Liver (tissue), 9 donors: ENCODE results near the gene DNAI1. TPM values are rescaled to one million over a fixed set of nuclear protein-coding genes. Genes with fewer than 3 reads are reported as not detected.
A peak's percentile ranks its signal among the peaks of the same experiment; 100 is the strongest.

Experiments
- DNase-seq: peaks from one replicate; pipeline ENCODE4 v3.0.0-alpha.2; 2017; ENCODE audit warnings: low spot score
- H3K27ac ChIP-seq, 2 donors: one replicate each; pipeline ENCODE4 v1.7.0; 2013; ENCODE audit warnings: inconsistent platforms in 2 of 2, low read length in 2 of 2, control low read depth in 1 of 2, low read depth in 1 of 2, mild to moderate bottlenecking in 1 of 2
- H3K27me3 ChIP-seq, 4 donors: one replicate each; pipeline versions ENCODE4 v1.6.1 to v1.7.0; 2013; ENCODE audit warnings: low read length in 3 of 4, inconsistent platforms in 1 of 4, mild to moderate bottlenecking in 1 of 4, moderate library complexity in 1 of 4; ENCODE audit not compliant: control insufficient read depth in 4 of 4, insufficient read depth in 4 of 4
- H3K36me3 ChIP-seq, 4 donors: one replicate each; pipeline versions ENCODE4 v1.6.1 to v1.7.0; 2013; ENCODE audit warnings: low read length in 3 of 4, mild to moderate bottlenecking in 3 of 4, low read depth in 1 of 4, moderate library complexity in 1 of 4; ENCODE audit not compliant: control insufficient read depth in 4 of 4, insufficient read depth in 3 of 4
- H3K4me1 ChIP-seq, 4 donors: one replicate each; pipeline versions ENCODE4 v1.6.1 to v1.7.0; 2013; ENCODE audit warnings: low read length in 3 of 4, mild to moderate bottlenecking in 3 of 4, moderate library complexity in 1 of 4; ENCODE audit not compliant: control insufficient read depth in 4 of 4, insufficient read depth in 4 of 4
- H3K4me3 ChIP-seq, 3 donors: one replicate each; pipeline versions ENCODE4 v1.6.1 to v1.7.0; 2013; ENCODE audit warnings: low read length in 3 of 3, control low read depth in 1 of 3, low read depth in 1 of 3, mild to moderate bottlenecking in 1 of 3
- H3K9ac ChIP-seq, 2 donors: one replicate each; pipeline ENCODE4 v1.7.0; 2013; ENCODE audit warnings: low read length in 2 of 2, mild to moderate bottlenecking in 2 of 2, moderate library complexity in 2 of 2, control low read depth in 1 of 2, low read depth in 1 of 2
- H3K9me3 ChIP-seq, 4 donors: one replicate each; pipeline versions ENCODE4 v1.6.1 to v1.7.0; 2013; ENCODE audit warnings: low read length in 3 of 4; ENCODE audit not compliant: control insufficient read depth in 4 of 4
- FOXA1 ChIP-seq: IDR thresholded peaks from 2 replicates; pipeline ENCODE4 v1.6.1; 2016; ENCODE audit warnings: antibody characterized with exemption
- FOXA2 ChIP-seq: IDR thresholded peaks from 2 replicates; pipeline ENCODE4 v1.6.1; 2016; ENCODE audit warnings: antibody characterized with exemption
- GABPA ChIP-seq, 2 donors: IDR thresholded peaks in 1 of 2; conservative IDR thresholded peaks in 1 of 2; 2 replicates each; pipeline ENCODE4 v1.6.1; 2016; ENCODE audit warnings: antibody characterized with exemption in 2 of 2, mild to moderate bottlenecking in 1 of 2, moderate library complexity in 1 of 2
- HNF4A ChIP-seq, 2 donors: conservative IDR thresholded peaks; 2 replicates each; pipeline ENCODE4 v1.6.1; 2016; ENCODE audit warnings: antibody characterized with exemption in 2 of 2, mild to moderate bottlenecking in 2 of 2
- HNF4G ChIP-seq: IDR thresholded peaks from 2 replicates; pipeline ENCODE4 v1.6.1; 2016; ENCODE audit warnings: antibody characterized with exemption
- JUND ChIP-seq, 2 donors: IDR thresholded peaks; 2 replicates each; pipeline ENCODE4 v1.6.1; 2016; ENCODE audit warnings: antibody characterized with exemption in 2 of 2
- NR2F2 ChIP-seq: IDR thresholded peaks from 2 replicates; pipeline ENCODE4 v1.6.1; 2016; ENCODE audit warnings: antibody characterized with exemption
- RAD21 ChIP-seq, 2 donors: IDR thresholded peaks; 2 replicates each; pipeline ENCODE4 v1.6.1; 2016; ENCODE audit warnings: antibody characterized with exemption in 2 of 2, mild to moderate bottlenecking in 2 of 2
- RXRA ChIP-seq, 2 donors: IDR thresholded peaks; 2 replicates each; pipeline ENCODE4 v1.6.1; 2017 to 2018; ENCODE audit warnings: antibody characterized with exemption in 2 of 2, mild to moderate bottlenecking in 1 of 2
- SP1 ChIP-seq: IDR thresholded peaks from 2 replicates; pipeline ENCODE4 v1.6.1; 2018; ENCODE audit warnings: antibody characterized with exemption, mild to moderate bottlenecking
- TAF1 ChIP-seq: conservative IDR thresholded peaks from 2 replicates; pipeline ENCODE4 v1.6.1; 2016; ENCODE audit warnings: antibody characterized with exemption, mild to moderate bottlenecking
- YY1 ChIP-seq: IDR thresholded peaks from 2 replicates; pipeline ENCODE4 v1.6.1; 2016; ENCODE audit warnings: antibody characterized with exemption, mild to moderate bottlenecking
- WGBS: extraction: QIAGEN DNeasy Blood & Tissue Kit; methylation state at CpG from one replicate; pipeline ENCODE4 v1.1.7; 2013; 5-methylcytosine and 5-hydroxymethylcytosine counted together
- polyA plus RNA-seq, 2 donors: library from polyadenylated mRNA; stranded (reverse) in 1 of 2; unstranded in 1 of 2; fragments of 200-250 nt in 1 of 2; fragments of >200 nt in 1 of 2; fragmentation: Nextera tagmentation in 1 of 2; extraction: Ambion mirVana in 1 of 2; gene quantifications; one replicate each; pipeline versions ENCODE4 v1.2.1 to v1.2.3, GENCODE V29; 2013 to 2015
- total RNA-seq, 2 donors: library from RNA; depleted of rRNA; stranded (reverse); fragments of >200 nt; gene quantifications; one replicate each; pipeline ENCODE4 v1.2.3, GENCODE V29; 2014
- TF ChIP-seq, protein P1 (sequence below): IDR thresholded peaks from 2 replicates; pipeline ENCODE4 v1.6.1; 2016; ENCODE audit warnings: antibody characterized with exemption
- TF ChIP-seq, protein P2 (sequence below): IDR thresholded peaks from 2 replicates; pipeline ENCODE4 v1.6.1; 2016; ENCODE audit warnings: antibody characterized with exemption, mild to moderate bottlenecking
- TF ChIP-seq, protein P3 (sequence below): IDR thresholded peaks from 2 replicates; pipeline ENCODE4 v1.6.1; 2016; ENCODE audit warnings: antibody characterized with exemption
- TF ChIP-seq, protein P4 (sequence below): IDR thresholded peaks from 2 replicates; pipeline ENCODE4 v1.6.1; 2016; ENCODE audit warnings: antibody characterized with exemption
- TF ChIP-seq, protein P5 (sequence below): fragments of 150-350 bp; IDR thresholded peaks from 2 replicates; pipeline ENCODE4 v1.5.1; 2017; ENCODE audit warnings: improper control_type of control experiment, low read depth, low read length; ENCODE audit not compliant: missing input control
- donor health status: healthy.
- donor health status: healthy.
- donor health status: healthy.
- donor health status: healthy.
- donor health status: healthy.

The DNAI1 gene
- total and polyA plus RNA-seq, 4 donors = not detected

DNA sequence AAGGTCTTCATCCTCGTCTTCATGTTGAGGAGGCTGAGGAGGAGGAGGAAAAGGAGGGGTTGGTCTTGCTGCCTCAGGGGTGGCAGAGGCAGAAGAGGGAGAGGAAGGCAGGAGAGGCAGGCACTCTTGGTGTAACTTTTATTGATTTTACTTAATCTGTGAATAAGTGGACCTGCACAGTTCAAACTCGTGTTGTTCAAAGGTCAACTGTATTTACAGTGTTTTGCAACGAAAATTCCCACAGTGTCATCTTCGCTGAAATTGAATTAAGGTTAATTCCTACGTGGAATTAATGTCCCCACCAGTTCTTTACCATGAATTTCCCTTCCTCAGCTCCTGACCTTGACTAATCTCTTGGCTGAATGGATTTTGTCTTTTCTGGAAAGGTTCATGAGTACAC lies 85.4 kb downstream of the DNAI1 start:
- Histone ChIP-seq H3K4me1 (peaks cover 7 to 22% (median 11%) of the 10 kb centered on the region in 4 donors), H3K9me3 (no peaks in the 10 kb centered on the region)

More for the DNA sequence above, 85.4 kb downstream of the DNAI1 start:
- 25% methylated on average over 5 of the region's 5 CpGs for WGBS
- H3K27me3 ChIP-seq = no peaks in the 10 kb centered on the region
- no peak overlapping the region for H3K4me3 ChIP-seq
- TF ChIP-seq HNF4G (peak; percentile 82), RAD21 (IDR thresholded peaks at IDR 0.05) (peak; percentile 27 to 49), NR2F2 (peak; percentile 68), TAF1 (no peak), SP1 (peak; percentile 66), JUND (IDR thresholded peaks at IDR 0.05) (peak in 1 of 2 donors; percentile 63), GABPA (IDR thresholded peaks at IDR 0.05 in 1 of 2, conservative IDR thresholded peaks at IDR 0.05 in 1 of 2) (no peak), YY1 (peak; percentile 61), HNF4A (conservative IDR thresholded peaks at IDR 0.05) (peak; percentile 93 to 96), RXRA (IDR thresholded peaks at IDR 0.05) (peak; percentile 75 to 78), FOXA1 (peak; percentile 79), FOXA2 (peak; percentile 91)
- TF ChIP-seq, protein P1, sequence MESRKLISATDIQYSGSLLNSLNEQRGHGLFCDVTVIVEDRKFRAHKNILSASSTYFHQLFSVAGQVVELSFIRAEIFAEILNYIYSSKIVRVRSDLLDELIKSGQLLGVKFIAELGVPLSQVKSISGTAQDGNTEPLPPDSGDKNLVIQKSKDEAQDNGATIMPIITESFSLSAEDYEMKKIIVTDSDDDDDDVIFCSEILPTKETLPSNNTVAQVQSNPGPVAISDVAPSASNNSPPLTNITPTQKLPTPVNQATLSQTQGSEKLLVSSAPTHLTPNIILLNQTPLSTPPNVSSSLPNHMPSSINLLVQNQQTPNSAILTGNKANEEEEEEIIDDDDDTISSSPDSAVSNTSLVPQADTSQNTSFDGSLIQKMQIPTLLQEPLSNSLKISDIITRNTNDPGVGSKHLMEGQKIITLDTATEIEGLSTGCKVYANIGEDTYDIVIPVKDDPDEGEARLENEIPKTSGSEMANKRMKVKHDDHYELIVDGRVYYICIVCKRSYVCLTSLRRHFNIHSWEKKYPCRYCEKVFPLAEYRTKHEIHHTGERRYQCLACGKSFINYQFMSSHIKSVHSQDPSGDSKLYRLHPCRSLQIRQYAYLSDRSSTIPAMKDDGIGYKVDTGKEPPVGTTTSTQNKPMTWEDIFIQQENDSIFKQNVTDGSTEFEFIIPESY = no peak
- TF ChIP-seq, protein P2, sequence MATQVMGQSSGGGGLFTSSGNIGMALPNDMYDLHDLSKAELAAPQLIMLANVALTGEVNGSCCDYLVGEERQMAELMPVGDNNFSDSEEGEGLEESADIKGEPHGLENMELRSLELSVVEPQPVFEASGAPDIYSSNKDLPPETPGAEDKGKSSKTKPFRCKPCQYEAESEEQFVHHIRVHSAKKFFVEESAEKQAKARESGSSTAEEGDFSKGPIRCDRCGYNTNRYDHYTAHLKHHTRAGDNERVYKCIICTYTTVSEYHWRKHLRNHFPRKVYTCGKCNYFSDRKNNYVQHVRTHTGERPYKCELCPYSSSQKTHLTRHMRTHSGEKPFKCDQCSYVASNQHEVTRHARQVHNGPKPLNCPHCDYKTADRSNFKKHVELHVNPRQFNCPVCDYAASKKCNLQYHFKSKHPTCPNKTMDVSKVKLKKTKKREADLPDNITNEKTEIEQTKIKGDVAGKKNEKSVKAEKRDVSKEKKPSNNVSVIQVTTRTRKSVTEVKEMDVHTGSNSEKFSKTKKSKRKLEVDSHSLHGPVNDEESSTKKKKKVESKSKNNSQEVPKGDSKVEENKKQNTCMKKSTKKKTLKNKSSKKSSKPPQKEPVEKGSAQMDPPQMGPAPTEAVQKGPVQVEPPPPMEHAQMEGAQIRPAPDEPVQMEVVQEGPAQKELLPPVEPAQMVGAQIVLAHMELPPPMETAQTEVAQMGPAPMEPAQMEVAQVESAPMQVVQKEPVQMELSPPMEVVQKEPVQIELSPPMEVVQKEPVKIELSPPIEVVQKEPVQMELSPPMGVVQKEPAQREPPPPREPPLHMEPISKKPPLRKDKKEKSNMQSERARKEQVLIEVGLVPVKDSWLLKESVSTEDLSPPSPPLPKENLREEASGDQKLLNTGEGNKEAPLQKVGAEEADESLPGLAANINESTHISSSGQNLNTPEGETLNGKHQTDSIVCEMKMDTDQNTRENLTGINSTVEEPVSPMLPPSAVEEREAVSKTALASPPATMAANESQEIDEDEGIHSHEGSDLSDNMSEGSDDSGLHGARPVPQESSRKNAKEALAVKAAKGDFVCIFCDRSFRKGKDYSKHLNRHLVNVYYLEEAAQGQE = peak; percentile 53
- TF ChIP-seq, protein P3, sequence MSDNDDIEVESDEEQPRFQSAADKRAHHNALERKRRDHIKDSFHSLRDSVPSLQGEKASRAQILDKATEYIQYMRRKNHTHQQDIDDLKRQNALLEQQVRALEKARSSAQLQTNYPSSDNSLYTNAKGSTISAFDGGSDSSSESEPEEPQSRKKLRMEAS = no peak
- TF ChIP-seq, protein P4, sequence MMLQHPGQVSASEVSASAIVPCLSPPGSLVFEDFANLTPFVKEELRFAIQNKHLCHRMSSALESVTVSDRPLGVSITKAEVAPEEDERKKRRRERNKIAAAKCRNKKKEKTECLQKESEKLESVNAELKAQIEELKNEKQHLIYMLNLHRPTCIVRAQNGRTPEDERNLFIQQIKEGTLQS = no peak
- TF ChIP-seq, protein P5, sequence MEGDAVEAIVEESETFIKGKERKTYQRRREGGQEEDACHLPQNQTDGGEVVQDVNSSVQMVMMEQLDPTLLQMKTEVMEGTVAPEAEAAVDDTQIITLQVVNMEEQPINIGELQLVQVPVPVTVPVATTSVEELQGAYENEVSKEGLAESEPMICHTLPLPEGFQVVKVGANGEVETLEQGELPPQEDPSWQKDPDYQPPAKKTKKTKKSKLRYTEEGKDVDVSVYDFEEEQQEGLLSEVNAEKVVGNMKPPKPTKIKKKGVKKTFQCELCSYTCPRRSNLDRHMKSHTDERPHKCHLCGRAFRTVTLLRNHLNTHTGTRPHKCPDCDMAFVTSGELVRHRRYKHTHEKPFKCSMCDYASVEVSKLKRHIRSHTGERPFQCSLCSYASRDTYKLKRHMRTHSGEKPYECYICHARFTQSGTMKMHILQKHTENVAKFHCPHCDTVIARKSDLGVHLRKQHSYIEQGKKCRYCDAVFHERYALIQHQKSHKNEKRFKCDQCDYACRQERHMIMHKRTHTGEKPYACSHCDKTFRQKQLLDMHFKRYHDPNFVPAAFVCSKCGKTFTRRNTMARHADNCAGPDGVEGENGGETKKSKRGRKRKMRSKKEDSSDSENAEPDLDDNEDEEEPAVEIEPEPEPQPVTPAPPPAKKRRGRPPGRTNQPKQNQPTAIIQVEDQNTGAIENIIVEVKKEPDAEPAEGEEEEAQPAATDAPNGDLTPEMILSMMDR = no peak
- no peak overlapping the region for H3K9ac ChIP-seq
- H3K36me3 ChIP-seq = no peaks in the 10 kb centered on the region
- no peak for DNase-seq
- peak overlapping the region; percentile 49 to 74 for H3K27ac ChIP-seq
